Memory B cell (primary cell): Measurements from ENCODE around the gene HPS1.
"Not testable (repeated sequence)": the region's sequence is repeated elsewhere in the genome, so short reads cannot be mapped to it uniquely, and the experiment has no call there.

Experiments used
- ATAC-seq: fragments of 150-1000 bp; cut with Tn5 transposase; 2 replicates; pipeline ENCODE4 v1.10.0; 2021; ENCODE audit warnings: low read depth, mild to moderate bottlenecking, moderate library complexity
- DNase-seq, 2 donors: peaks; one replicate each; pipeline ENCODE4 v3.0.0; 2022; ENCODE audit warnings: low spot score in 2 of 2
- H3K27ac Mint-ChIP-seq: one replicate; pipeline ENCODE4 v1.8.0; 2022; ENCODE audit warnings: mild to moderate bottlenecking, moderate library complexity, mixed read lengths
- H3K27me3 Mint-ChIP-seq: one replicate; pipeline ENCODE4 v1.8.0; 2022; ENCODE audit warnings: mixed read lengths
- H3K36me3 Mint-ChIP-seq: one replicate; pipeline ENCODE4 v1.8.0; 2022; ENCODE audit warnings: mild to moderate bottlenecking, mixed read lengths
- H3K4me1 Mint-ChIP-seq: one replicate; pipeline ENCODE4 v1.8.0; 2022; ENCODE audit warnings: mixed read lengths
- H3K4me3 Mint-ChIP-seq: one replicate; pipeline ENCODE4 v1.8.0; 2022; ENCODE audit warnings: mild to moderate bottlenecking, moderate library complexity, mixed read lengths
- H3K9me3 Mint-ChIP-seq: one replicate; pipeline ENCODE4 v1.8.0; 2022; ENCODE audit warnings: mixed read lengths

Gene HPS1

GRCh38 chr10:98389398-98389797 lies 57.3 kb downstream of the HPS1 start:
- ATAC-seq: no peak
- Mint-ChIP-seq H3K36me3 (peaks cover 2% of the 10 kb centered on the region), H3K27me3 (peaks cover 9% of the 10 kb centered on the region), H3K4me3 (no peak overlapping the region), H3K9me3 (peaks cover 2% of the 10 kb centered on the region), H3K4me1 (peaks cover 14% of the 10 kb centered on the region), H3K27ac (no peak overlapping the region)
- no peak for DNase-seq

- ATAC-seq (no peak), DNase-seq (no peak)
- peaks cover 2% of the 10 kb centered on the region for H3K36me3 Mint-ChIP-seq
- H3K27me3 Mint-ChIP-seq: peaks cover 3% of the 10 kb centered on the region
- H3K27ac Mint-ChIP-seq: no peak overlapping the region
- no peak overlapping the region for H3K4me3 Mint-ChIP-seq
- peaks cover 2% of the 10 kb centered on the region for H3K9me3 Mint-ChIP-seq
- H3K4me1 Mint-ChIP-seq: peaks cover 14% of the 10 kb centered on the region
Measured at GRCh38 chr10:98388101-98388655, 58.6 kb downstream of the HPS1 start.

GRCh38 chr10:98384531-98385133 lies 62.1 kb downstream of the HPS1 start:
- peaks cover 5% of the 10 kb centered on the region for H3K27me3 Mint-ChIP-seq
- H3K4me1 Mint-ChIP-seq: peaks cover 2% of the 10 kb centered on the region
- DNase-seq (no peak), ATAC-seq (no peak)
- H3K36me3 Mint-ChIP-seq: peaks cover 5% of the 10 kb centered on the region
- H3K4me3 Mint-ChIP-seq: no peak overlapping the region
- H3K27ac Mint-ChIP-seq: no peak overlapping the region
- peaks cover 1% of the 10 kb centered on the region for H3K9me3 Mint-ChIP-seq

GRCh38 chr10:98383869-98384268 lies 62.9 kb downstream of the HPS1 start:
- Mint-ChIP-seq H3K4me3 (no peak overlapping the region), H3K27me3 (peaks cover 2% of the 10 kb centered on the region), H3K27ac (no peak overlapping the region), H3K4me1 (no peaks in the 10 kb centered on the region), H3K9me3 (no peaks in the 10 kb centered on the region), H3K36me3 (peaks cover 5% of the 10 kb centered on the region)
- no peak for ATAC-seq
- DNase-seq: no peak

- not testable (repeated sequence) for H3K4me3 Mint-ChIP-seq, DNase-seq, H3K9me3 Mint-ChIP-seq, H3K27ac Mint-ChIP-seq, H3K36me3 Mint-ChIP-seq, H3K4me1 Mint-ChIP-seq, ATAC-seq, H3K27me3 Mint-ChIP-seq
Measured at GRCh38 chr10:98383134-98383667, 63.5 kb downstream of the HPS1 start.

- Mint-ChIP-seq H3K36me3 (peaks cover 7% of the 10 kb centered on the region), H3K27ac (no peak overlapping the region), H3K9me3 (no peaks in the 10 kb centered on the region), H3K4me3 (no peak overlapping the region), H3K4me1 (no peaks in the 10 kb centered on the region), H3K27me3 (peaks cover 2% of the 10 kb centered on the region)
- DNase-seq (no peak), ATAC-seq (no peak)
Measured at GRCh38 chr10:98382691-98383101, 64.0 kb downstream of the HPS1 start.

GRCh38 chr10:98380493-98381339 lies 66.0 kb downstream of the HPS1 start:
- no peak for DNase-seq
- Mint-ChIP-seq H3K9me3 (no peaks in the 10 kb centered on the region), H3K27me3 (peaks cover 4% of the 10 kb centered on the region), H3K4me1 (no peaks in the 10 kb centered on the region), H3K36me3 (peaks cover 7% of the 10 kb centered on the region), H3K4me3 (no peak overlapping the region), H3K27ac (no peak overlapping the region)
- no peak for ATAC-seq

- H3K27me3 Mint-ChIP-seq: peaks cover 11% of the 10 kb centered on the region
- H3K4me3 Mint-ChIP-seq: no peak overlapping the region
- H3K27ac Mint-ChIP-seq: no peak overlapping the region
- no peaks in the 10 kb centered on the region for H3K9me3 Mint-ChIP-seq
- H3K4me1 Mint-ChIP-seq: no peaks in the 10 kb centered on the region
- ATAC-seq (no peak), DNase-seq (no peak)
- peaks cover 5% of the 10 kb centered on the region for H3K36me3 Mint-ChIP-seq
Measured at GRCh38 chr10:98378722-98379121, 68.0 kb downstream of the HPS1 start.

- no peak overlapping the region for H3K4me3 Mint-ChIP-seq
- H3K36me3 Mint-ChIP-seq: peaks cover 5% of the 10 kb centered on the region
- H3K27me3 Mint-ChIP-seq: peaks cover 11% of the 10 kb centered on the region
- DNase-seq (no peak), ATAC-seq (no peak)
- no peaks in the 10 kb centered on the region for H3K9me3 Mint-ChIP-seq
- no peaks in the 10 kb centered on the region for H3K4me1 Mint-ChIP-seq
- H3K27ac Mint-ChIP-seq: no peak overlapping the region
Measured at GRCh38 chr10:98377536-98377935, 69.2 kb downstream of the HPS1 start.

- Mint-ChIP-seq H3K36me3 (peaks cover 4% of the 10 kb centered on the region), H3K27ac (no peak overlapping the region), H3K4me1 (no peaks in the 10 kb centered on the region), H3K4me3 (no peak overlapping the region), H3K27me3 (peaks cover 11% of the 10 kb centered on the region), H3K9me3 (no peaks in the 10 kb centered on the region)
- ATAC-seq (no peak), DNase-seq (no peak)
Measured at GRCh38 chr10:98377001-98377400, 69.7 kb downstream of the HPS1 start.

GRCh38 chr10:98376485-98376884 lies 70.2 kb downstream of the HPS1 start:
- no peak for DNase-seq
- ATAC-seq: no peak
- H3K27ac Mint-ChIP-seq: no peak overlapping the region

GRCh38 chr10:98374217-98374985 lies 72.3 kb downstream of the HPS1 start:
- ATAC-seq (no peak), DNase-seq (no peak)
- H3K36me3 Mint-ChIP-seq: peaks cover 2% of the 10 kb centered on the region

More at GRCh38 chr10:98376485-98376884, 70.2 kb downstream of the HPS1 start:
- Mint-ChIP-seq H3K36me3 (peaks cover 2% of the 10 kb centered on the region), H3K4me1 (no peaks in the 10 kb centered on the region), H3K9me3 (no peaks in the 10 kb centered on the region), H3K4me3 (no peak overlapping the region), H3K27me3 (peaks cover 12% of the 10 kb centered on the region)

GRCh38 chr10:98373260-98374040 lies 73.3 kb downstream of the HPS1 start:
- no peak for DNase-seq
- H3K27me3 Mint-ChIP-seq: peaks cover 14% of the 10 kb centered on the region
- no peaks in the 10 kb centered on the region for H3K4me1 Mint-ChIP-seq
- peaks cover 2% of the 10 kb centered on the region for H3K36me3 Mint-ChIP-seq
- no peak overlapping the region for H3K4me3 Mint-ChIP-seq
- ATAC-seq: no peak
- H3K27ac Mint-ChIP-seq: no peak overlapping the region
- no peaks in the 10 kb centered on the region for H3K9me3 Mint-ChIP-seq

More at GRCh38 chr10:98374217-98374985, 72.3 kb downstream of the HPS1 start:
- Mint-ChIP-seq H3K27ac (no peak overlapping the region), H3K4me1 (no peaks in the 10 kb centered on the region), H3K27me3 (peaks cover 13% of the 10 kb centered on the region), H3K9me3 (no peaks in the 10 kb centered on the region), H3K4me3 (no peak overlapping the region)
